NCI-H1417 treated with DMSO at 0.1 percent for 48 hours (cell line): ENCODE measurements around the gene SEMA3C.
A peak's percentile ranks its signal among the peaks of the same experiment; 100 is the strongest.

Source experiments
- DNase-seq: peaks from one replicate; lab custom pipeline; 2025; lab: John Stamatoyannopoulos, UW

The SEMA3C gene

GRCh38 chr7:80918909-80919721, at the start of gene SEMA3C:
Gene SEMA3C (minus strand): TSS chr7:80919051. CDS start chr7:80916781, 2,270 bp downstream.
- peak; percentile 25 for DNase-seq

GRCh38 chr7:80968606-80969005, 49.8 kb upstream of the SEMA3C start:
- no peak for DNase-seq

- DNase-seq, result no peak
Measured at GRCh38 chr7:80967917-80968297, 49.1 kb upstream of the SEMA3C start.

- no peak for DNase-seq
Measured at GRCh38 chr7:80967071-80967916, 48.4 kb upstream of the SEMA3C start.

GRCh38 chr7:80960244-80960795, 41.5 kb upstream of the SEMA3C start:
- DNase-seq, result no peak

- DNase-seq, result no peak
Measured at GRCh38 chr7:80957226-80957777, 38.5 kb upstream of the SEMA3C start.

GRCh38 chr7:80954191-80954590, 35.3 kb upstream of the SEMA3C start:
- DNase-seq, result no peak

- DNase-seq, result no peak
Measured at GRCh38 chr7:80950550-80950967, 31.7 kb upstream of the SEMA3C start.

- DNase-seq, result no peak
Measured at GRCh38 chr7:80949449-80949848, 30.6 kb upstream of the SEMA3C start.

- DNase-seq, result no peak
Measured at GRCh38 chr7:80946858-80947257, 28.0 kb upstream of the SEMA3C start.

- no peak for DNase-seq
Measured at GRCh38 chr7:80945976-80946375, 27.1 kb upstream of the SEMA3C start.

- DNase-seq, result no peak
Measured at GRCh38 chr7:80943342-80943741, 24.5 kb upstream of the SEMA3C start.

- DNase-seq, result no peak
Measured at GRCh38 chr7:80942261-80943041, 23.6 kb upstream of the SEMA3C start.

- DNase-seq, result no peak
Measured at GRCh38 chr7:80941208-80941758, 22.4 kb upstream of the SEMA3C start.

- DNase-seq, result no peak
Measured at GRCh38 chr7:80940539-80941207, 21.8 kb upstream of the SEMA3C start.

- DNase-seq, result peak; percentile 32
Measured at GRCh38 chr7:80937336-80937735, 18.5 kb upstream of the SEMA3C start.

- no peak for DNase-seq
Measured at GRCh38 chr7:80935991-80936780, 17.3 kb upstream of the SEMA3C start.

- DNase-seq, result no peak
Measured at GRCh38 chr7:80934321-80934720, 15.5 kb upstream of the SEMA3C start.

GRCh38 chr7:80932536-80932935, 13.7 kb upstream of the SEMA3C start:
- no peak for DNase-seq

- no peak for DNase-seq
Measured at GRCh38 chr7:80929619-80930018, 10.8 kb upstream of the SEMA3C start.
